HEK293 (cell line): Measurements from ENCODE around the gene DZIP3.

ENCODE experiments used
- CTCF ChIA-PET: fragments of 350-600 bp; formaldehyde crosslinking; extraction: SDS; loops from one replicate; lab custom pipeline; 2021; ENCODE audit warnings: antibody characterized with exemption; lab: Yijun Ruan, JAX
- POLR2A ChIA-PET: fragments of 300-600 bp; formaldehyde crosslinking; extraction: SDS; loops from one replicate; lab custom pipeline; 2020; ENCODE audit warnings: antibody characterized with exemption, inconsistent platforms; lab: Yijun Ruan, JAX
- H3K27ac ChIP-seq: fragments of 200-500 bp; sonication (Bioruptor generic); 2 replicates; pipeline ENCODE4 v1.5.1; 2014; ENCODE audit warnings: low read depth, low read length, control low read depth, inconsistent platforms; ENCODE audit errors: extremely low read depth
- H3K36me3 ChIP-seq, 2 experiments: fragments of 200-500 bp in 1 of 2; sonication (Bioruptor generic) in 1 of 2; 1 replicate in 1 of 2; 2 replicates in 1 of 2; pipeline ENCODE4 v1.5.1; 2014 to 2017; ENCODE audit warnings: inconsistent platforms in 2 of 2, low read length in 2 of 2; ENCODE audit not compliant: control insufficient read depth in 2 of 2, insufficient read depth in 1 of 2
- H3K4me1 ChIP-seq: fragments of 200-500 bp; sonication (Bioruptor generic); 2 replicates; pipeline ENCODE4 v1.5.1; 2014; ENCODE audit warnings: mild to moderate bottlenecking, low read length, inconsistent platforms; ENCODE audit not compliant: control insufficient read depth, insufficient read depth
- H3K4me3 ChIP-seq: 2 replicates; pipeline ENCODE4 v1.5.1; 2011; ENCODE audit warnings: low read depth, mild to moderate bottlenecking, control low read depth, low read length, moderate library complexity
- H3K9me3 ChIP-seq: fragments of 200-500 bp; sonication (Bioruptor generic); 2 replicates; pipeline ENCODE4 v1.5.1; 2014; ENCODE audit warnings: low read depth, low read length, inconsistent platforms; ENCODE audit not compliant: control insufficient read depth, insufficient read depth
- BCL11B ChIP-seq: fragments of 450-650 bp; formaldehyde crosslinking; IDR thresholded peaks from 2 replicates; pipeline ENCODE4 v1.5.1; 2016; ENCODE audit warnings: low read depth, missing biosample characterization, missing genetic modification characterization
- BCL6B ChIP-seq: fragments of 450-650 bp; formaldehyde crosslinking; IDR thresholded peaks from 2 replicates; pipeline ENCODE4 v1.5.1; 2017; ENCODE audit warnings: missing biosample characterization, missing genetic modification characterization
- GLI2 ChIP-seq: fragments of 450-650 bp; formaldehyde crosslinking; IDR thresholded peaks from 2 replicates; pipeline ENCODE4; 2017; ENCODE audit warnings: missing biosample characterization, missing genetic modification characterization, low read depth, borderline replicate concordance
- HOXC10 ChIP-seq: sonication (generic); formaldehyde crosslinking; IDR thresholded peaks from 2 replicates; pipeline ENCODE4 v1.8.1; 2023; ENCODE audit warnings: mild to moderate bottlenecking, missing genetic modification reagents
- KLF1 ChIP-seq: fragments of 450-650 bp; formaldehyde crosslinking; IDR thresholded peaks from 2 replicates; pipeline ENCODE4 v1.5.1; 2016; ENCODE audit warnings: missing biosample characterization, missing genetic modification characterization
- SCRT2 ChIP-seq: fragments of 450-650 bp; formaldehyde crosslinking; IDR thresholded peaks from 2 replicates; pipeline ENCODE4 v1.5.1; 2016; ENCODE audit warnings: missing biosample characterization, missing genetic modification characterization
- SETDB1 ChIP-seq: IDR thresholded peaks from one replicate; pipeline ENCODE4 v1.6.1; 2017; ENCODE audit warnings: mild to moderate bottlenecking, low read length, moderate library complexity, mixed read lengths; ENCODE audit not compliant: insufficient read length
- ZBTB17 ChIP-seq: fragments of 450-650 bp; formaldehyde crosslinking; IDR thresholded peaks from 2 replicates; pipeline ENCODE4 v1.5.1; 2016; ENCODE audit warnings: missing biosample characterization, missing genetic modification characterization
- ZBTB21 ChIP-seq: fragments of 450-650 bp; formaldehyde crosslinking; IDR thresholded peaks from 2 replicates; pipeline ENCODE4 v1.5.1; 2017; ENCODE audit warnings: missing biosample characterization, missing genetic modification characterization
- ZNF114 ChIP-seq: fragments of 450-650 bp; formaldehyde crosslinking; IDR thresholded peaks from 2 replicates; pipeline ENCODE4 v1.5.0; 2017; ENCODE audit warnings: missing biosample characterization, missing genetic modification characterization
- ZNF133 ChIP-seq: fragments of 450-650 bp; formaldehyde crosslinking; IDR thresholded peaks from 2 replicates; pipeline ENCODE4 v1.5.1; 2016; ENCODE audit warnings: missing biosample characterization, missing genetic modification characterization
- ZNF174 ChIP-seq: fragments of 450-650 bp; formaldehyde crosslinking; IDR thresholded peaks from 2 replicates; pipeline ENCODE4 v1.5.0; 2017; ENCODE audit warnings: missing biosample characterization, mild to moderate bottlenecking, missing genetic modification characterization
- ZNF19 ChIP-seq: fragments of 450-650 bp; formaldehyde crosslinking; IDR thresholded peaks from 2 replicates; pipeline ENCODE4; 2016; ENCODE audit warnings: missing biosample characterization, missing genetic modification characterization, low read depth
- ZNF211 ChIP-seq: fragments of 450-650 bp; formaldehyde crosslinking; IDR thresholded peaks from 2 replicates; pipeline ENCODE4 v1.5.1; 2016; ENCODE audit warnings: low read depth, missing biosample characterization, missing genetic modification characterization
- ZNF221 ChIP-seq: fragments of 450-650 bp; formaldehyde crosslinking; IDR thresholded peaks from 2 replicates; pipeline ENCODE4 v1.5.1; 2017; ENCODE audit warnings: missing biosample characterization, missing genetic modification characterization, borderline replicate concordance
- ZNF239 ChIP-seq: fragments of 450-650 bp; formaldehyde crosslinking; IDR thresholded peaks from 2 replicates; pipeline ENCODE4 v1.5.1; 2016; ENCODE audit warnings: missing biosample characterization, missing genetic modification characterization
- ZNF266 ChIP-seq: fragments of 450-650 bp; formaldehyde crosslinking; IDR thresholded peaks from 2 replicates; pipeline ENCODE4 v1.5.1; 2016; ENCODE audit warnings: missing biosample characterization, missing genetic modification characterization, low read depth
- ZNF335 ChIP-seq: fragments of 450-650 bp; formaldehyde crosslinking; conservative IDR thresholded peaks from 2 replicates; pipeline ENCODE4 v1.5.1; 2016; ENCODE audit warnings: missing biosample characterization, missing genetic modification characterization
- ZNF341 ChIP-seq: fragments of 450-650 bp; formaldehyde crosslinking; IDR thresholded peaks from 2 replicates; pipeline ENCODE4; 2016; ENCODE audit warnings: low read depth, missing biosample characterization, missing genetic modification characterization
- ZNF350 ChIP-seq: fragments of 450-650 bp; formaldehyde crosslinking; IDR thresholded peaks from 2 replicates; pipeline ENCODE4 v1.5.0; 2017; ENCODE audit warnings: missing biosample characterization, mild to moderate bottlenecking, missing genetic modification characterization
- ZNF394 ChIP-seq: fragments of 450-650 bp; formaldehyde crosslinking; IDR thresholded peaks from 2 replicates; pipeline ENCODE4 v1.5.1; 2016; ENCODE audit warnings: missing biosample characterization, missing genetic modification characterization, mild to moderate bottlenecking, moderate library complexity, borderline replicate concordance
- ZNF510 ChIP-seq: fragments of 450-650 bp; formaldehyde crosslinking; IDR thresholded peaks from 2 replicates; pipeline ENCODE4 v1.5.1; 2018; ENCODE audit warnings: mild to moderate bottlenecking, missing genetic modification characterization, missing biosample characterization; ENCODE audit not compliant: insufficient replicate concordance
- ZNF530 ChIP-seq: fragments of 450-650 bp; formaldehyde crosslinking; IDR thresholded peaks from 2 replicates; pipeline ENCODE4 v1.5.1; 2016; ENCODE audit warnings: low read depth, missing biosample characterization, missing genetic modification characterization
- ZNF558 ChIP-seq: fragments of 450-650 bp; formaldehyde crosslinking; IDR thresholded peaks from 2 replicates; pipeline ENCODE4 v1.5.1; 2016; ENCODE audit warnings: missing biosample characterization, missing genetic modification characterization
- ZNF585B ChIP-seq: fragments of 450-650 bp; formaldehyde crosslinking; IDR thresholded peaks from 2 replicates; pipeline ENCODE4 v1.5.1; 2016; ENCODE audit warnings: missing biosample characterization, missing genetic modification characterization
- ZNF621 ChIP-seq: fragments of 450-650 bp; formaldehyde crosslinking; IDR thresholded peaks from 2 replicates; pipeline ENCODE4 v1.5.1; 2017; ENCODE audit warnings: missing biosample characterization, missing genetic modification characterization
- ZNF76 ChIP-seq: fragments of 450-650 bp; formaldehyde crosslinking; IDR thresholded peaks from 2 replicates; pipeline ENCODE4; 2016; ENCODE audit warnings: low read depth, missing biosample characterization, missing genetic modification characterization, borderline replicate concordance
- ZNF785 ChIP-seq: fragments of 450-650 bp; formaldehyde crosslinking; IDR thresholded peaks from 2 replicates; pipeline ENCODE4 v1.5.1; 2016; ENCODE audit warnings: missing biosample characterization, missing genetic modification characterization
- ZSCAN23 ChIP-seq: fragments of 450-650 bp; formaldehyde crosslinking; IDR thresholded peaks from 2 replicates; pipeline ENCODE4 v1.5.1; 2016; ENCODE audit warnings: missing biosample characterization, missing genetic modification characterization
- TF ChIP-seq, protein P1 (sequence below): fragments of 450-650 bp; formaldehyde crosslinking; optimal IDR thresholded peaks from 2 replicates; pipeline ENCODE3; 2016; ENCODE audit warnings: missing biosample characterization, mild to moderate bottlenecking, missing genetic modification characterization
- TF ChIP-seq, protein P2 (sequence below): fragments of 450-650 bp; formaldehyde crosslinking; IDR thresholded peaks from 2 replicates; pipeline ENCODE4 v1.5.1; 2016; ENCODE audit warnings: missing biosample characterization, missing genetic modification characterization

DZIP3 gene

DNA sequence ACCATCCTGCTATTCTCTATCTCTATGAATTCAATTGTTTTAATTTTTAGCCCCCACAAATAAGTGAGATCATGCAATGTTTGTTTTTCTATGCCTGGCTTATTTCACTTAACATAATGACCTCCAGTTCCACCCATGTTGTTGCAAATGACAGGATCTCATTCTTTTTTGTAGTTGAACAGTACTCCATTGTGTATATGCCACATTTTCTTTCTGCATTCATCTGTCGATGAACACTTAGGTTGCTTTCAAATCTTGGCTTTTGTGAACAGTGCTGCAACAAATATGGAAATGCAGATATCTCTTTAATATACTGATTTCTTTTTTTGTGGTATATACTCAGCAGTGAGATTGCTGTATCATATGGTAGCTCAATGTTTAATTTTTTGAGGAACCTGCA, 108.9 kb downstream of the DZIP3 start:
- Histone ChIP-seq H3K4me1 (no peaks in the 10 kb centered on the region), H3K9me3 (no peaks in the 10 kb centered on the region), H3K27ac (no peak overlapping the region), H3K36me3 (peaks cover 0 to 18% of the 10 kb centered on the region in 2 experiments; a peak in 1 of 3 replicates), H3K4me3 (no peak overlapping the region)
- CTCF ChIA-PET = no interaction called here
- POLR2A ChIA-PET = no interaction called here
- TF ChIP-seq ZNF341 = no peak
- no peak for TF ChIP-seq ZNF558
- TF ChIP-seq ZNF76 (tag by site-specific recombination) = no peak
- no peak for TF ChIP-seq BCL11B (tag by site-specific recombination)
- TF ChIP-seq ZNF394 (tag by site-specific recombination) = no peak
- TF ChIP-seq ZNF174 (tag by site-specific recombination) = no peak
- no peak for TF ChIP-seq ZNF785
- TF ChIP-seq SCRT2 = no peak

DNA sequence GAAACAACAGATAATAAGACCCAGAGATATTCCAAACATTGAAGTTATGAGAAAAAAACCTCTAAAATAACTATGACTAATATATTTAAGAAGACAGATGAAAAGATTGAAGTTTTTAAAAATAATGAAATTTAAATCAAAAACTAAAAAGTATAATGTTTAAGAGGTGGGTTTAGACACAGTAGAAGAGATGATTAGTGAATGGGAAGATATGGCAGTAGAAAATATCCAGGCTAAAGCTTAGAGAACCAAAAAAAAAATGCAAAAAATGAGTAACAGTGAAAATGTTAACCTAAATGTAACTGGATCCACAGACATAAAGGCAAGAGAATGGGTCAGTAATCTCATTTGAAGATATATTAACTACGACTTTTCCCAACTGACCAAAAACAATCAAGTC, 115.5 kb downstream of the DZIP3 start:
- Histone ChIP-seq H3K4me1 (no peaks in the 10 kb centered on the region), H3K27ac (no peak overlapping the region), H3K36me3 (no peaks in the 10 kb centered on the region), H3K9me3 (no peaks in the 10 kb centered on the region), H3K4me3 (no peak overlapping the region)
- POLR2A ChIA-PET = no interaction called here
- TF ChIP-seq ZNF114 (tag by site-specific recombination) (no peak), ZNF621 (tag by site-specific recombination) (no peak), SETDB1 (peak; percentile 48)
- TF ChIP-seq, protein P1, sequence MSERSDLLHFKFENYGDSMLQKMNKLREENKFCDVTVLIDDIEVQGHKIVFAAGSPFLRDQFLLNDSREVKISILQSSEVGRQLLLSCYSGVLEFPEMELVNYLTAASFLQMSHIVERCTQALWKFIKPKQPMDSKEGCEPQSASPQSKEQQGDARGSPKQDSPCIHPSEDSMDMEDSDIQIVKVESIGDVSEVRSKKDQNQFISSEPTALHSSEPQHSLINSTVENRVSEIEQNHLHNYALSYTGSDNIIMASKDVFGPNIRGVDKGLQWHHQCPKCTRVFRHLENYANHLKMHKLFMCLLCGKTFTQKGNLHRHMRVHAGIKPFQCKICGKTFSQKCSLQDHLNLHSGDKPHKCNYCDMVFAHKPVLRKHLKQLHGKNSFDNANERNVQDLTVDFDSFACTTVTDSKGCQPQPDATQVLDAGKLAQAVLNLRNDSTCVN (tag by site-specific recombination) = no peak
- CTCF ChIA-PET = no interaction called here

- ChIA-PET POLR2A (no interaction called here), CTCF (no interaction called here)
- H3K27ac ChIP-seq = no peak overlapping the region
- H3K4me3 ChIP-seq = no peak overlapping the region
- no peaks in the 10 kb centered on the region for H3K9me3 ChIP-seq
- no peaks in the 10 kb centered on the region for H3K4me1 ChIP-seq
- H3K36me3 ChIP-seq = no peaks in the 10 kb centered on the region
- TF ChIP-seq ZNF335 (tag by site-specific recombination) = no peak
- TF ChIP-seq BCL6B (tag by site-specific recombination) = no peak
- TF ChIP-seq ZNF350 (tag by site-specific recombination) = no peak
- TF ChIP-seq ZNF510 (tag by site-specific recombination) = no peak
- no peak for TF ChIP-seq HOXC10 (CRISPR knock-in tag)
- TF ChIP-seq, protein P2, sequence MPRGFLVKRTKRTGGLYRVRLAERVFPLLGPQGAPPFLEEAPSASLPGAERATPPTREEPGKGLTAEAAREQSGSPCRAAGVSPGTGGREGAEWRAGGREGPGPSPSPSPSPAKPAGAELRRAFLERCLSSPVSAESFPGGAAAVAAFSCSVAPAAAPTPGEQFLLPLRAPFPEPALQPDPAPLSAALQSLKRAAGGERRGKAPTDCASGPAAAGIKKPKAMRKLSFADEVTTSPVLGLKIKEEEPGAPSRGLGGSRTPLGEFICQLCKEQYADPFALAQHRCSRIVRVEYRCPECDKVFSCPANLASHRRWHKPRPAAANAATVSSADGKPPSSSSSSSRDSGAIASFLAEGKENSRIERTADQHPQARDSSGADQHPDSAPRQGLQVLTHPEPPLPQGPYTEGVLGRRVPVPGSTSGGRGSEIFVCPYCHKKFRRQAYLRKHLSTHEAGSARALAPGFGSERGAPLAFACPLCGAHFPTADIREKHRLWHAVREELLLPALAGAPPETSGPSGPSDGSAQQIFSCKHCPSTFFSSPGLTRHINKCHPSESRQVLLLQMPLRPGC (tag by site-specific recombination) = no peak
- TF ChIP-seq ZNF221 (tag by site-specific recombination) = no peak
- no peak for TF ChIP-seq ZSCAN23 (tag by site-specific recombination)
- no peak for TF ChIP-seq ZBTB21
- no peak for TF ChIP-seq ZNF585B (tag by site-specific recombination)
- TF ChIP-seq ZNF239 (tag by site-specific recombination) = no peak
- no peak for TF ChIP-seq KLF1
- no peak for TF ChIP-seq ZNF266 (tag by site-specific recombination)
- no peak for TF ChIP-seq ZNF19
- TF ChIP-seq ZBTB17 (tag by site-specific recombination) = no peak
- no peak for TF ChIP-seq ZNF133 (tag by site-specific recombination)
- no peak for TF ChIP-seq GLI2 (tag by site-specific recombination)
- TF ChIP-seq ZNF530 (tag by site-specific recombination) = no peak
- no peak for TF ChIP-seq ZNF211
Observed at GRCh38 chr3:108713009-108713516, 123.5 kb downstream of the DZIP3 start.
